ENCODE measurements around the gene WDR4. TPM values are rescaled to one million over a fixed set of nuclear protein-coding genes. Genes with fewer than 3 reads are reported as not detected.

WDR4 gene
- total RNA-seq, 1 experiment from 2014 or later, result 29.9 TPM

- peaks cover 44% of the 10 kb centered on the region for H3K36me3 Mint-ChIP-seq (ENCODE audit: insufficient read depth, unreplicated experiment)
- intact Hi-C loops (cut with micrococcal nuclease; ENCODE audit: unreplicated experiment), result no loop called here
- no peak for DNase-seq
- H3K9me3 Mint-ChIP-seq (ENCODE audit: low read depth, unreplicated experiment), result no peaks in the 10 kb centered on the region
- no peak for TF ChIP-seq CTCF (IDR thresholded peaks at IDR 0.05; ENCODE audit: unreplicated experiment)
- no peaks in the 10 kb centered on the region for H3K4me1 Mint-ChIP-seq (ENCODE audit: low read depth, unreplicated experiment)
- no peak overlapping the region for H3K27ac Mint-ChIP-seq (ENCODE audit: unreplicated experiment)
- no TSS peak for BruUV-seq (replicated peaks)
- no peaks in the 10 kb centered on the region for H3K27me3 Mint-ChIP-seq (ENCODE audit: unreplicated experiment)
- CTCF ChIA-PET, result no interaction called here
- H3K4me3 Mint-ChIP-seq (ENCODE audit: low read depth, unreplicated experiment), result no peak overlapping the region
Measured at GRCh38 chr21:42873096-42873495, 6.2 kb downstream of the WDR4 start.

GRCh38 chr21:42868196-42868595 is 11.1 kb downstream of the WDR4 start:
- intact Hi-C loops (cut with micrococcal nuclease; ENCODE audit: unreplicated experiment), result no loop called here
- BruUV-seq (replicated peaks), result no TSS peak
- DNase-seq, result no peak
- TF ChIP-seq CTCF (IDR thresholded peaks at IDR 0.05; ENCODE audit: unreplicated experiment), result no peak
- H3K4me3 Mint-ChIP-seq (ENCODE audit: low read depth, unreplicated experiment), result no peak overlapping the region
- CTCF ChIA-PET, result no interaction called here
- H3K36me3 Mint-ChIP-seq (ENCODE audit: insufficient read depth, unreplicated experiment), result peaks cover 26% of the 10 kb centered on the region
- no peaks in the 10 kb centered on the region for H3K9me3 Mint-ChIP-seq (ENCODE audit: low read depth, unreplicated experiment)
- no peak overlapping the region for H3K27ac Mint-ChIP-seq (ENCODE audit: unreplicated experiment)
- H3K4me1 Mint-ChIP-seq (ENCODE audit: low read depth, unreplicated experiment), result no peaks in the 10 kb centered on the region
- no peaks in the 10 kb centered on the region for H3K27me3 Mint-ChIP-seq (ENCODE audit: unreplicated experiment)

- DNase-seq, result no peak
- CTCF ChIA-PET, result no interaction called here
- no peak overlapping the region for H3K27ac Mint-ChIP-seq (ENCODE audit: unreplicated experiment)
- intact Hi-C loops (cut with micrococcal nuclease; ENCODE audit: unreplicated experiment), result no loop called here
- no peaks in the 10 kb centered on the region for H3K9me3 Mint-ChIP-seq (ENCODE audit: low read depth, unreplicated experiment)
- no TSS peak for BruUV-seq (replicated peaks)
- no peak overlapping the region for H3K4me3 Mint-ChIP-seq (ENCODE audit: low read depth, unreplicated experiment)
- no peaks in the 10 kb centered on the region for H3K4me1 Mint-ChIP-seq (ENCODE audit: low read depth, unreplicated experiment)
- H3K27me3 Mint-ChIP-seq (ENCODE audit: unreplicated experiment), result no peaks in the 10 kb centered on the region
- TF ChIP-seq CTCF (IDR thresholded peaks at IDR 0.05; ENCODE audit: unreplicated experiment), result no peak
- H3K36me3 Mint-ChIP-seq (ENCODE audit: insufficient read depth, unreplicated experiment), result peaks cover 30% of the 10 kb centered on the region
Measured at GRCh38 chr21:42865776-42866160, 13.6 kb downstream of the WDR4 start.

GRCh38 chr21:42864815-42865775 is 14.2 kb downstream of the WDR4 start:
- Mint-ChIP-seq H3K27ac (ENCODE audit: unreplicated experiment) (no peak overlapping the region), H3K4me1 (ENCODE audit: low read depth, unreplicated experiment) (no peaks in the 10 kb centered on the region), H3K27me3 (ENCODE audit: unreplicated experiment) (no peaks in the 10 kb centered on the region), H3K36me3 (ENCODE audit: insufficient read depth, unreplicated experiment) (peaks cover 33% of the 10 kb centered on the region), H3K4me3 (ENCODE audit: low read depth, unreplicated experiment) (no peak overlapping the region), H3K9me3 (ENCODE audit: low read depth, unreplicated experiment) (no peaks in the 10 kb centered on the region)
- intact Hi-C loops (cut with micrococcal nuclease; ENCODE audit: unreplicated experiment), result no loop called here
- CTCF ChIA-PET, result no interaction called here
- no peak for DNase-seq
- TF ChIP-seq CTCF (IDR thresholded peaks at IDR 0.05; ENCODE audit: unreplicated experiment), result no peak
- no TSS peak for BruUV-seq (replicated peaks)

Data from Calu3 (cell line).